Endothelial cell (in vitro differentiated cells): ENCODE measurements around the gene WDR5. TPM values are rescaled to one million over a fixed set of nuclear protein-coding genes. Genes with fewer than 3 reads are reported as not detected.

Experiments used
- DNase-seq: peaks from one replicate; pipeline ENCODE4 v3.0.0; 2021; ENCODE audit warnings: low spot score
- H3K27ac Mint-ChIP-seq: one replicate; pipeline ENCODE4 v1.8.0; 2021; ENCODE audit warnings: mixed read lengths, inconsistent platforms; ENCODE audit not compliant: unreplicated experiment
- H3K27me3 Mint-ChIP-seq: one replicate; pipeline ENCODE4 v1.8.0; 2021; ENCODE audit warnings: mild to moderate bottlenecking, moderate library complexity, mixed read lengths, inconsistent platforms; ENCODE audit not compliant: unreplicated experiment
- H3K36me3 Mint-ChIP-seq: one replicate; pipeline ENCODE4 v1.8.0; 2021; ENCODE audit warnings: mild to moderate bottlenecking, low read depth, mixed read lengths, inconsistent platforms; ENCODE audit not compliant: unreplicated experiment
- H3K4me1 Mint-ChIP-seq: one replicate; pipeline ENCODE4 v1.8.0; 2021; ENCODE audit warnings: mild to moderate bottlenecking, mixed read lengths, inconsistent platforms; ENCODE audit not compliant: unreplicated experiment
- H3K4me3 Mint-ChIP-seq: one replicate; pipeline ENCODE4 v1.8.0; 2021; ENCODE audit warnings: mild to moderate bottlenecking, mixed read lengths, inconsistent platforms; ENCODE audit not compliant: unreplicated experiment
- H3K9me3 Mint-ChIP-seq: one replicate; pipeline ENCODE4 v1.8.0; 2021; ENCODE audit warnings: mixed read lengths, inconsistent platforms; ENCODE audit not compliant: unreplicated experiment
- total RNA-seq: library from RNA; stranded (reverse); fragmentation: NEBNext Ultra II Directional; extraction: Animal tissue kit (Norgen Biotek cat#: 25700); gene quantifications from one replicate; pipeline ENCODE4 v1.2.1, GENCODE V29; 2021; ENCODE audit not compliant: unreplicated experiment
- TF ChIP-seq, protein P1 (sequence below): fragments of 200-600 bp; sonication (generic); IDR thresholded peaks from one replicate; pipeline ENCODE4 v1.5.0; 2021; ENCODE audit warnings: antibody characterized with exemption; ENCODE audit not compliant: unreplicated experiment

Gene WDR5
- total RNA-seq, 1 donor from 2014 or later: 26.5 TPM

DNA sequence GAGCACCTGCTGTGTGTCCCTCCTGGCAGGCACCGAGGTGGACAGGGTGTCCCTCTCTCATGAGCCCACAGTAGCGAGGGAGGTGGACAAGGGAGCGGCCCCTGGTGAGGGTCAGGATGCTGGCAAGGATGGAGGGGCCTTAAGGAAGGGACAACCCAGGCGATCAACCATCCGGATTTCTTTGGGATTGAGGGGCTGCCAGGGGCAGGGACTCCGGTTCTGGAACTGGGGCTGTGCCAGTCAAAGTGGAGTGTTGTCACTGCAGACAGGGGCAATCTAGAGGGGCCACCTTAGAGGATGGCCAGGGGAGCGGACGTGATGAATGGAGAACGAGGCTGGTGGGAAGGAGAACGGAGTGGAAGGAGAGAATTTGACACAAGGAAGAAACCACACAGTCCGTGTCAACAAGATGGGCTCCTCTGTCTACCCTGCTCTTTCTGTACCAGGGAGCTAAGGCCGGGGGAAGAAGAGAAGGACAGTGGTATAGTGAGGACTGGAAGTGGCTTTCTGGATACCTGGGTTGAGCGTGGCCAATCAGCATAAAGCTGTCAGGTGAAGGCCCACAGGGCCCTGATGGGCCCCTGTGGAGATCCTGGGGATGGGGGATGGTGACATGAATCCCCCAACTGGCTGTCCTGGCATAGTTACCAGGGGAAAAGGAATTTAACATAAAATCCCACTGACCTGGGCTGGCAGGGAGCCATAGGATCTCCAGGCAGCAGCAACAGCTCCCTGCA, 4.2 kb upstream of the WDR5 start:
- H3K9me3 Mint-ChIP-seq: no peaks in the 10 kb centered on the region
- H3K27me3 Mint-ChIP-seq: peaks cover 2% of the 10 kb centered on the region
- no peak overlapping the region for H3K27ac Mint-ChIP-seq
- no peaks in the 10 kb centered on the region for H3K36me3 Mint-ChIP-seq
- DNase-seq: no peak
- H3K4me1 Mint-ChIP-seq: peaks cover 3% of the 10 kb centered on the region
- H3K4me3 Mint-ChIP-seq: no peak overlapping the region
- TF ChIP-seq, protein P1, sequence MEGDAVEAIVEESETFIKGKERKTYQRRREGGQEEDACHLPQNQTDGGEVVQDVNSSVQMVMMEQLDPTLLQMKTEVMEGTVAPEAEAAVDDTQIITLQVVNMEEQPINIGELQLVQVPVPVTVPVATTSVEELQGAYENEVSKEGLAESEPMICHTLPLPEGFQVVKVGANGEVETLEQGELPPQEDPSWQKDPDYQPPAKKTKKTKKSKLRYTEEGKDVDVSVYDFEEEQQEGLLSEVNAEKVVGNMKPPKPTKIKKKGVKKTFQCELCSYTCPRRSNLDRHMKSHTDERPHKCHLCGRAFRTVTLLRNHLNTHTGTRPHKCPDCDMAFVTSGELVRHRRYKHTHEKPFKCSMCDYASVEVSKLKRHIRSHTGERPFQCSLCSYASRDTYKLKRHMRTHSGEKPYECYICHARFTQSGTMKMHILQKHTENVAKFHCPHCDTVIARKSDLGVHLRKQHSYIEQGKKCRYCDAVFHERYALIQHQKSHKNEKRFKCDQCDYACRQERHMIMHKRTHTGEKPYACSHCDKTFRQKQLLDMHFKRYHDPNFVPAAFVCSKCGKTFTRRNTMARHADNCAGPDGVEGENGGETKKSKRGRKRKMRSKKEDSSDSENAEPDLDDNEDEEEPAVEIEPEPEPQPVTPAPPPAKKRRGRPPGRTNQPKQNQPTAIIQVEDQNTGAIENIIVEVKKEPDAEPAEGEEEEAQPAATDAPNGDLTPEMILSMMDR: no peak

DNA sequence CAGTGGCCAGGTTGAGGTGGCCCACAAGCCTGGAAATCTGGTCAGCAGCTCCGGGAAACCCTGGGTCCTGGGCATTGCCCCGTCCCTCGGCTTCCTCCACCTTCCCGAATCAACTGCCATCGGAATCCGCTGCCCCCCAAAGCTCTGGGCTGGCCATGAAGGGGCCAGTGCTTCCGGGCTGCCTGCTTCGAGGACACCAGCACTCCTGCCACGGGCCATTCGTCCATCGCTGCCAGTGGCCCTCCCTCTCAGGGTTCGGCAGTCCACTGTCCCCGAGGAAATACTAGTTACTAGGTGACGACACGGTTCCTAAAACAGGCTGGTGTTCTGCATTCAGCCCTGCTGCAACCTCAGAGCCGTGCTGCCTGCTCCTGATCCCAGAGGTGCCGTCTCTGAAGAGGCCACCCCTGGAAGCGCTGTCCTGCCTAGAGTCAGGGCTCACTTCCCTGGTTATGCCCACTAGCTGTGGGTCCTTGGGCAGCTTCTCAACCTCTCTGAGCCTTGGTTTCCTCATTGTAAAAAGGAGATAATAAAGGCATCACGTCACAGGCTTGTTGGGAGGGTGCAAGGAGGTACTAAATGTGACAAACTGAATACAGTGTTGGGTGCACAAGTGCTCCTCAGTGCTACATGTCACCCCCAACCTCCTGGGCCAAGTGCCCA, 3.5 kb upstream of the WDR5 start:
- Mint-ChIP-seq H3K27ac (no peak overlapping the region), H3K4me1 (peaks cover 8% of the 10 kb centered on the region), H3K36me3 (no peaks in the 10 kb centered on the region), H3K9me3 (no peaks in the 10 kb centered on the region), H3K27me3 (peaks cover 3% of the 10 kb centered on the region), H3K4me3 (no peak overlapping the region)
- TF ChIP-seq, protein P1: no peak
- DNase-seq: no peak

DNA sequence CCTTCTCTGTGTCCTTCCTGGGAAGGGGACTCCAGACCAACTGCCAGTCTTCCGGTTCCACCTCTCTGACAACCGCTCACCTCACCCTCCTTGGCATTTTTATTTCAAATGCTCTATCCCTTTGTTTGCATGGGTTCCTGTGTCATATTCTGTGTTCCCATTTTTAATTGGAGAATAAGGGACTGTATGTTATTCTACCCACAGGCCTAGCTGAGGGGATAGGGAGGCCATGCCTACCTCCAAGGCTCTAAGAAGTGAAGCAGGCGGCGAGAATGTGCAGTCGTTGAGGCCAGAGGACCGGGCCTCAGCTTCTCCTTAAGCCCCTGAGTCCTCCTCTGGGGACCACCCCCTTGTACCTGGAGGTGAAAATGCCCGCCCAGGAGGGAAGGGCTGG, 936 bp upstream of the WDR5 start:
- H3K4me3 Mint-ChIP-seq: peak overlapping the region; percentile 63
- H3K27me3 Mint-ChIP-seq: peaks cover 3% of the 10 kb centered on the region
- TF ChIP-seq, protein P1: no peak
- H3K4me1 Mint-ChIP-seq: peaks cover 17% of the 10 kb centered on the region
- H3K36me3 Mint-ChIP-seq: peaks cover 8% of the 10 kb centered on the region
- no peaks in the 10 kb centered on the region for H3K9me3 Mint-ChIP-seq
- DNase-seq: no peak
- no peak overlapping the region for H3K27ac Mint-ChIP-seq

DNA sequence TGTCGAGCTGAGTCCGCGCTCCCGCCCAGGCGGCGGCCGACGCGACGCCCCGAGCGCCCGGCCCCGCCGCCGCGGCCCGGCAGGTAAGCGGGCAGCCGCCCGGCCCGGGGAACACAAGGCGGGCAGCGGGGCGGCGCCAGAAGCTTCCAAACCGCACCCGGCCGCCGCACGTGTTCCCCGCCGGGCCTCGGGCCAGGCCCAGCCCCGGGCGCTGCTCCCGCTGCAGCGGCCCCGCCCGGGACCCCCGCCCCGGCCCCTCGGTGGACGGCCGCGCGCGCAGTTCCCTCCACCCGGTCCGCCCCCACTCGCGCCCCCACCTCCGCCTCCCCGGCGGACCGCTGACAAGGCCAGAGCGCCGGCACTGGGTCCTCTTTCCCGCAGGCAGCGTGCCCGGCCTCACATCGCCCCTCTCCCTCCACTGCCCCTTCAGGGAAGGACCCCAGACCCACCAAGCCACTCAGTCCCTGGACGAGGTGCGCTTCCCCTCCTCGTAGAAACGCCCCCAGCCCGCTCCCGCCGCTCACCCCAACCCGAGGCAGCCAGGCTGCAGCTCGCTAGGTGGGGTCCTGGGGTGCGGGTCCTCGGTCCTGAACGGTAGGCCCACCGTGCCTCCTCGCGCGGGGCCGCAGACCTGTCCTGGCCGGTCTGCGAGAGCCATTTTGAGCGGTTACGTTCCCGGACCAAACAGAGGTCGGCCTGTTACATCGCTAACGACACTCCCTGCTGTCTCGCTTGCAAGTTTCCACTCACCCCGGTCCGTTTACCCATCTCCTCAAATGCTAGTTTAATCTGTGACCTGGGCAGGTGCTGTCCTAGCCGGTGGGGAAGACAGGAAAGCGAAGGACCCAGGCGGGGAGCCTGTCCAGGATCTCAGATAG, 475 bp downstream of the WDR5 start:
- DNase-seq: peak; percentile 21
- TF ChIP-seq, protein P1: no peak
- peaks cover 5% of the 10 kb centered on the region for H3K27me3 Mint-ChIP-seq
- H3K4me3 Mint-ChIP-seq: peak overlapping the region; percentile 94
- peaks cover 17% of the 10 kb centered on the region for H3K4me1 Mint-ChIP-seq
- no peak overlapping the region for H3K27ac Mint-ChIP-seq
- no peaks in the 10 kb centered on the region for H3K9me3 Mint-ChIP-seq
- peaks cover 18% of the 10 kb centered on the region for H3K36me3 Mint-ChIP-seq
